Neutrophil (primary cell): ENCODE data around the gene COL24A1.
"Not testable (repeated sequence)": the region's sequence is repeated elsewhere in the genome, so short reads cannot be mapped to it uniquely, and the experiment has no call there.

Experiments
- H3K27ac ChIP-seq: fragments of 200-600 bp; sonication (generic); 2 replicates; pipeline ENCODE4 v1.5.1; 2016; ENCODE audit warnings: mild to moderate bottlenecking, moderate library complexity
- H3K27me3 ChIP-seq: fragments of 200-600 bp; sonication (generic); 2 replicates; pipeline ENCODE4 v1.6.0; 2016; ENCODE audit warnings: mild to moderate bottlenecking
- H3K36me3 ChIP-seq: fragments of 200-600 bp; sonication (generic); 2 replicates; pipeline ENCODE4 v1.5.1; 2017
- H3K4me1 ChIP-seq, 2 experiments: fragments of 200-600 bp in 1 of 2; sonication (generic) in 1 of 2; 1 replicate in 1 of 2; 2 replicates in 1 of 2; pipeline versions ENCODE4 v1.5.1 to v1.6.1; 2013 to 2016; ENCODE audit warnings: low read depth in 1 of 2, low read length in 1 of 2, mild to moderate bottlenecking in 1 of 2, moderate library complexity in 1 of 2; ENCODE audit not compliant: control insufficient read depth in 1 of 2, insufficient read depth in 1 of 2
- H3K4me3 ChIP-seq, 2 experiments: fragments of 200-600 bp in 1 of 2; sonication (generic) in 1 of 2; 1 replicate in 1 of 2; 2 replicates in 1 of 2; pipeline ENCODE4 v1.5.1; 2013 to 2016; ENCODE audit warnings: low read depth in 1 of 2, low read length in 1 of 2, mild to moderate bottlenecking in 1 of 2, moderate library complexity in 1 of 2
- H3K9me3 ChIP-seq: fragments of 200-600 bp; sonication (generic); 2 replicates; pipeline ENCODE4 v1.5.1; 2016
- CTCF ChIP-seq: fragments of 200-600 bp; sonication (generic); IDR thresholded peaks from 2 replicates; pipeline ENCODE4 v1.5.1; 2016; ENCODE audit warnings: antibody characterized with exemption

The COL24A1 gene

DNA sequence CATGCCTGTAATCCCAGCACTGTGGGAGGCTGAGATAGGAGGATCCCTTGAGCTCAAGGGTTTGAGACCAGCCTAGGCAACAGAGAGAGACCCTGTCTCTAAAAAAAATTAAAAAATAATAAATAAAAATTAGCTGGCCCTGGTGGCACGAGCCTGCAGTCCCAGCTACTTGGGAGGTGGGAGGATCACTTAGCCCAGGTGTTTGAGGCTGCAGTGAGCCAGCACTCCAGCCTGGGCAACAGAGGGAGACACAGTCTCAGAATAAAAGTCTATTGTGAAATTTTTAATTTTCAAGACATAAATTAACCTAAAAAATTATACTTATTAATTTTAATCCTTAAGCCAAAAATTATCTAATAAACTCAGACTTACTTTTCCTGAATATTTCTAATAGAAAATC is 317.1 kb downstream of the COL24A1 start:
- Histone ChIP-seq H3K36me3 (no peaks in the 10 kb centered on the region), H3K4me1 (no peaks in the 10 kb centered on the region), H3K27me3 (no peaks in the 10 kb centered on the region), H3K27ac (no peak overlapping the region), H3K4me3 (no peak overlapping the region), H3K9me3 (no peaks in the 10 kb centered on the region)
- no peak for TF ChIP-seq CTCF

- TF ChIP-seq CTCF, result no peak
- H3K4me1 ChIP-seq, result no peaks in the 10 kb centered on the region
- H3K4me3 ChIP-seq, result no peak overlapping the region
- H3K9me3 ChIP-seq, result no peaks in the 10 kb centered on the region
- no peaks in the 10 kb centered on the region for H3K36me3 ChIP-seq
- no peak overlapping the region for H3K27ac ChIP-seq
- H3K27me3 ChIP-seq, result no peaks in the 10 kb centered on the region
These were observed 318.3 kb downstream of the COL24A1 start for GRCh38 chr1:85838238-85838637.

GRCh38 chr1:85836736-85837135 is 319.8 kb downstream of the COL24A1 start:
- no peak for TF ChIP-seq CTCF
- H3K4me1 ChIP-seq, result no peaks in the 10 kb centered on the region
- no peak overlapping the region for H3K27ac ChIP-seq
- no peaks in the 10 kb centered on the region for H3K9me3 ChIP-seq
- H3K4me3 ChIP-seq, result no peak overlapping the region
- H3K27me3 ChIP-seq, result no peaks in the 10 kb centered on the region
- H3K36me3 ChIP-seq, result no peaks in the 10 kb centered on the region

DNA sequence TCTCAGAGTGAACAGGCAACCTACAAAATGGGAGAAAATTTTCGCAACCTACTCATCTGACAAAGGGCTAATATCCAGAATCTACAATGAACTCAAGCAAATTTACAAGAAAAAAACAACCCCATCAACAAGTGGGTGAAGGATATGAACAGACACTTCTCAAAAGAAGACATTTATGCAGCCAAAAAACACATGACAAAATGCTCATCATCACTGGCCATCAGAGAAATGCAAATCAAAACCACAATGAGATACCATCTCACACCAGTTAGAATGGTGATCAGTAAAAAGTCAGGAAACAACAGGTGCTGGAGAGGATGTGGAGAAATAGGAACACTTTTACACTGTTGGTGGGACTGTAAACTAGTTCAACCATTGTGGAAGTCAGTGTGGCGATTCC is 323.4 kb downstream of the COL24A1 start:
- not testable (repeated sequence) for H3K27me3 ChIP-seq, H3K9me3 ChIP-seq, H3K4me3 ChIP-seq, H3K4me1 ChIP-seq, H3K27ac ChIP-seq, H3K36me3 ChIP-seq

- H3K9me3 ChIP-seq, result no peaks in the 10 kb centered on the region
- TF ChIP-seq CTCF, result no peak
- H3K4me3 ChIP-seq, result no peak overlapping the region
- no peaks in the 10 kb centered on the region for H3K36me3 ChIP-seq
- H3K27ac ChIP-seq, result no peak overlapping the region
- H3K4me1 ChIP-seq, result no peaks in the 10 kb centered on the region
- H3K27me3 ChIP-seq, result no peaks in the 10 kb centered on the region
These were observed 325.7 kb downstream of the COL24A1 start for GRCh38 chr1:85830837-85831236.

- H3K27ac ChIP-seq, result no peak overlapping the region
- no peak for TF ChIP-seq CTCF
- H3K9me3 ChIP-seq, result no peaks in the 10 kb centered on the region
- H3K4me1 ChIP-seq, result no peaks in the 10 kb centered on the region
- no peaks in the 10 kb centered on the region for H3K27me3 ChIP-seq
- no peaks in the 10 kb centered on the region for H3K36me3 ChIP-seq
- H3K4me3 ChIP-seq, result no peak overlapping the region
These were observed 332.3 kb downstream of the COL24A1 start for GRCh38 chr1:85824066-85824840.
